HG03196 (cell line): ENCODE measurements around the gene SPRTN.
A peak's percentile ranks its signal among the peaks of the same experiment; 100 is the strongest.
"Not testable (repeated sequence)": the region's sequence is repeated elsewhere in the genome, so short reads cannot be mapped to it uniquely, and the experiment has no call there.

Experiments
- ATAC-seq: cut with Tn5 transposase; IDR thresholded peaks from one replicate; pipeline ENCODE4 v1.9.1; 2021; ENCODE audit not compliant: unreplicated experiment

SPRTN gene

GRCh38 chr1:231335663-231336602, 2.2 kb upstream of the SPRTN start:
- no peak for ATAC-seq

GRCh38 chr1:231337043-231337471, 1.0 kb upstream of the SPRTN start:
- ATAC-seq = peak; percentile 22

DNA sequence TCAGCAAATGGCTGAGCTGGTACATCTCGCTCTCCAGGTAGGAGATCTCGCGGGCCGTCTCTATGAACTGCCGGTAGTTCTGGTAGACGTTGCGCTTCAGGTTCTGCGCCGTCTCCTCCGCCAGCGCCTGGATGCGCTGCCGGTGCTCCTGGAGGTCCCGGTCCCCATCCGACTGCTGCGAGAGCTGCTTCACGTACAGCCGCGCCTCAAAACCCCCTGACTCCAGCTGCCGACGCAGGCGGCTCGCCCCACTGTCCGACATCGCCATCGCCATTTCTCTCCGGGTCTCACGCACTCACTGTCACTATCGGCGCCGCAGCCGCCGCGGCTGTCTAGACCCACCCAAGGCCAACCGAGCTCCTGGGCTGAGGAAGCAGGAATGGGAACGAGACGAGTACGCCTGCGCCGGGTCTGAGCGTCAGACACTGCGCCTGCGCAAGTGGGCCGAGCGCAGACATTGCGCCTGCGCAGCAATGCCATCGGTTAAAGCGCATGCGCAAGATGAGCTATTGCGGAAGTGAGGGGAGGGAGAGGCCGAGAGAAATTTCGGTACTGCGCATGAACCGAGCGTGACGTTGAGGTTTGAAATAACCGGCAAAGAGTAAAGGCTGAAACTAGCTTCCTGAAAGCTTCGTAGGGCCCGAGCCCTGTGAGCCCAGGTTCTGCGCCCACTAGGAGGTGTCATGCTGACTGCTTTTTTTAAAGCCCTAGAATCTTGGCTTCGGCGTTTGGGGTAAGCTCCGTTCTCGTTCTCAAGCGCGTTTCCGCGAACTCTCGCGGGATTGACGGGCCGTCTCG, 422 bp upstream of the SPRTN start, which contains the start of gene EXOC8:
Gene EXOC8 (minus strand): TSS at position 381 of the 798 bp plus-strand sequence. CDS start 107 bp downstream, at position 274.
- peak; percentile 75 for ATAC-seq

GRCh38 chr1:231340328-231341013, 2.4 kb downstream of the SPRTN start:
- no peak for ATAC-seq

- ATAC-seq = no peak
These were observed 9.9 kb downstream of the SPRTN start for GRCh38 chr1:231347961-231348360.

GRCh38 chr1:231348442-231348841, 10.3 kb downstream of the SPRTN start:
- no peak for ATAC-seq

DNA sequence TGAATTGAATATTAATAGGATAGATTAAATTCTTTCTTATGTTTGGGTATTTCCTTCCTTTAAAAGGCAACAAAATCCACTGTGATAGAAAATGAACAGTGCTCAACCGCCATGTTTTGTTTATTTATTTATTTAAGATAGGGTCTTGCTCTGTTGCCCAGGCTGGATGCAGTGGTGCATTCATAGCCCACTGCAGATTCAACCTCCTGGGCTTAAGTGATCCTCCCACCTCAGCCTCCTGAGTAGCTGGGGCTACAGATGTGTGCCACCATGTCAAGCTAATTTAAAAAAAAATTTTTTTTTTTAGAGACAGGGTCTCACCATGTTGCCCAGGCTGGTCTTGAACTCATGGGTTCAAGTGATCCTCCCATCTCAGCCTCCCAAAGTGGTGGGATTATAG, 10.8 kb downstream of the SPRTN start:
- ATAC-seq = not testable (repeated sequence)

DNA sequence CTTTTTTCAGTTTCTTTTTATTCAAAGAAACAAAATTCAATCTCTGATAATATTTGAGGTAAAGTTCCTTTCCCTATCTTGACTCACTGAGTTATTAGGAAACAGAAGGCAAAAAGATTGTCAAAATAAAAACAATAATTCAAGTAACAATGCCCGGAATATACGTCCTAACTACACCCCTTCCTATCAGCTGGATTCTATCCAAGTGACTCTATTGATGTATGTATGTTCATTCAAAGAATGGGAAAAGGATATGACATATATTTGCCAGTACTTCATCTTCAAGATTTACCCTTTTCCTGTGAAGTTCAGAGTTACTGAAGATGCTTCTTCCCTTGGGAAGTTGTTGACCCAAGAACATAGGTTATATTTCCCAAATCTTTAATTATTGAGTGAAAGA, 13.7 kb downstream of the SPRTN start:
- no peak for ATAC-seq

- no peak for ATAC-seq
These were observed 15.0 kb downstream of the SPRTN start for GRCh38 chr1:231353086-231353485.

DNA sequence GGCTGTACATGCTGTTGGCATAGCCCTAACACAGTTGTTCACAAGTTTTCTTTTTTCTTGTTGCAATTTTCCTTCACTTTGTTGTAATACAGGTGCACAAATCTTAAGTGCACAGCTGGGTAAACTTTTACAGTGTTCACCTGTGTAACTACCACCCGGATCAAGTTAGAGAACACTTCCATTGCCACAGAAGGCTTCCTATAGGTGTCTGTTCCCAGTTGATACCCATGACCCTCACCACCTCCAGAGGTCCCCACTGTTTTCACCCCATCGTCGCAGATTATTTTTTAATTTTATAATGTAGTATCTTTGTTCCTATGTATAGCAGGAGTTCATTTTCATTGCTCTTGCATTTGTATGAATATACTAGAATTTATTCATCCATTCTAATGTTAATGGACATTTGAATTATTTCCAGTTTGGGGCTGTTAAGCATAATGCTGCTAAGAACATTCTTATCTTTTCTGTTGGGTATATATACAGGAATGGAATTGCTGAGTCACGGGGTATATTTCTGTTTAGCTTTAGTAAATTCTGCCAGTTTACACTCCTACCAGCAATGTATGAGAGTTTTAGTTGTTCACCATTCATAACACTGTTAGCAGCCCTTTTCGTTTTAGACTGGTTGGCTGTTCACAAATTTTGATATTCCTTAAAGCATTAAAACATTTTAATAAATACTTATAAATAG, 16.4 kb downstream of the SPRTN start:
- ATAC-seq = no peak

GRCh38 chr1:231355171-231355570, 17.1 kb downstream of the SPRTN start:
- no peak for ATAC-seq

DNA sequence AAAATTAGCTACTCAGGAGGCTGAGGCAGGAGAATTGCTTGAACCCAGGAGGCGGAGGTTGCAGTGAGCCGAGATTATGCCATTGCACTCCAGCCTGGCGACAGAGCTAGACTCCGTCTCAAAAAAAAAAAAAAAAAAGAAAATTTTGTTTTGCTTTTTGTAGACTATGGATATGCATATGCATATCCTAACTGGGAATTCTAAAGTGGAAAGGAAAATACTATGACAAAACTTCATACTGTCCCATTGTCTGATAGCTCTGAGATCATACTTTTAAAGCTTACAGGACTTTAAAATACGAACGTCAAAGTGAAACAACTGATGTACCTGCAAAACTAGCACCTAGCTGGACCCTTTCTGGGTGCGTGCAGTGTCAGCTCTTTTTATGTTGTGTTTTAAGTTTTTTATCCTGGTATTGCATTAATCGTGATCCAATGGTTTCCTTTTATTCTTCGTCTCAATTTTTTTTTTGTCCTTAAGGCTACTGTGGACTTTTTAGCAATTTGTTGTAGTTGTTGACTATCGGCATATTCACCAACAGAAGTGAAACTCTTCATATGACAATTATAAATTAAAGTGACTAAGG, 19.2 kb downstream of the SPRTN start:
- ATAC-seq = no peak

DNA sequence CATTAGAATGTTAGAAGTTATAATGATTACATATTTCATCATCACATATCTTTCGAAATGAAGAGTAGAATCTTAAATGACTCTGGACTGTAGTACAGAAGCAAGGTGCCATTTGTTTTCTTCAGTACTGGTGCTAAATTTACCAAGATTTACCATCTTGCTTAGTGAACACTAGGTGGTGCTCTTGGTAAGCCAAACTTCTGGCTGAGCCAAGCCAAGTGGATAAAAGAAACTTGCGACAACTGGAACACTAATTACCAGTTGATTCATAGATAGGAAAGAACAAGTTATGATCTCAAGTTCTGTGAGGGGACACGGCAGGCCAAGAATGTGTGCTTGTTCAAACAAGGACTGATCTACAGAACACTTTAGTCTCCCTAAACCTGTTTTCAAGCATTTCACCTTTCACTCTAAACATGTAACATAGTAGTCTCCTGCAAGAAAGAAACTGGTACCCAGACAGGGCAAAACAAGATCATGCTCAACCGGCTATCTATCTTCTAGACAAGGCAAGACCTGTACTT, 19.8 kb downstream of the SPRTN start:
- peak; percentile 75 for ATAC-seq

DNA sequence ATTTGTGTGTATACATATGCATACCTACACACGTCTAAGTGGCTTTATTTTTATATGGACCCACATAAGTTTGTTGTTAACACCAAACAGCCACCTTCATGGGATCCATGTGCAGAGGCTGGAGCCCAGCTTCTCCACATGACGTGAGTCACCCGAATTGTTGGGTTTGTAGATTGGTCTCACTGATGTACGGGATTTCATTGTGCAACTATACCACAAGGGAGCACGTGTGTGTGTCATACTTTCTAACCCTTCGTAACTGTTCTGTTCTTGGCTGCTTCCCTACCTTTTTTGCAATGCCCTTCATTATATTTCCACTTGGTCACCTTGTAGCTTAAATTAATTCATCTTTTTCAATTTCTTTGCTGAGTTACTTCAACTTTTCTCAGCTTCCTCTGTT, 21.0 kb downstream of the SPRTN start:
- no peak for ATAC-seq

DNA sequence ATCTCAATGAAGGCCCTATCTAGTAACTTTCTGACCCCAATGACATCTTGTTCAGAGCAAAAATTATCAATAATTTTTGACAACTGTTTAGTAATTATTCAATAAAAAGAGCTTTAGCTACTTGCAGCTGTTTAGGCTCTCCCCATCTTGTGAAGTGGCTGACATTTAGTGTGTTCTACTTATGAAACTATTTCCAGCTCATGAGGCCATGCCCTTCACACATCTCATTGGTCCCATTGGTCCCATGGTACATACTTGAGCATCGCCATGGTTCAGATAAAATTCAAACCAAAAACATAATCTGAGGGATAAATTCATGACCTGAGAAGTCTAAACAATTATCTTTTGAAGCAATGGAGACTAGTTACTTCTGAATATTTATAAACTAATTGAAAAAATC, 24.2 kb downstream of the SPRTN start:
- ATAC-seq = no peak

DNA sequence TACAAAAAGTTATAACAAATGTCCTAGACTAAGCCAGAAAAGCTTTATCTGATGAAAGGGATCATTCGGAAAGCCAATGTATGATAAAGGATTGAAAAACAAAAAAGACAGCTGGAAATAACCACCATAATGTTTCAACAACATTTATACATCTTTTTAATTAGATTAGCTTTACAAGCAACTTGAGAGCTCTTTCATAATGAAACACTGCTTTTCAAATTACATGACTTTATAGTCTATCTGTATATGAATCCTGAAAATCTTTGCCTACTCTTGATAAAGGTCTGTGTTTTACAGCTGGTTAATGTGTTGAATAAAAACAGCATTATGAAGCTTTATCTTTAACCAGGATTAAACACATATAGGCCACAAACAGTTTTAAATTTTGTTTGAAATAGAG, 25.5 kb downstream of the SPRTN start:
- no peak for ATAC-seq

GRCh38 chr1:231364192-231364591, 26.1 kb downstream of the SPRTN start:
- ATAC-seq = no peak

GRCh38 chr1:231369282-231369681, 31.2 kb downstream of the SPRTN start:
- ATAC-seq = no peak

GRCh38 chr1:231372501-231372900, 34.4 kb downstream of the SPRTN start:
- ATAC-seq = no peak

GRCh38 chr1:231374394-231374793, 36.3 kb downstream of the SPRTN start:
- ATAC-seq = no peak
